EL (cell line): Measurements from ENCODE around the gene TMEM86B.
A peak's percentile ranks its signal among the peaks of the same experiment; 100 is the strongest.

ENCODE experiments used
- DNase-seq: peaks from one replicate; pipeline ENCODE4 v3.0.0-alpha.2; 2016

The TMEM86B gene, protein sequence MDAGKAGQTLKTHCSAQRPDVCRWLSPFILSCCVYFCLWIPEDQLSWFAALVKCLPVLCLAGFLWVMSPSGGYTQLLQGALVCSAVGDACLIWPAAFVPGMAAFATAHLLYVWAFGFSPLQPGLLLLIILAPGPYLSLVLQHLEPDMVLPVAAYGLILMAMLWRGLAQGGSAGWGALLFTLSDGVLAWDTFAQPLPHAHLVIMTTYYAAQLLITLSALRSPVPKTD

DNA sequence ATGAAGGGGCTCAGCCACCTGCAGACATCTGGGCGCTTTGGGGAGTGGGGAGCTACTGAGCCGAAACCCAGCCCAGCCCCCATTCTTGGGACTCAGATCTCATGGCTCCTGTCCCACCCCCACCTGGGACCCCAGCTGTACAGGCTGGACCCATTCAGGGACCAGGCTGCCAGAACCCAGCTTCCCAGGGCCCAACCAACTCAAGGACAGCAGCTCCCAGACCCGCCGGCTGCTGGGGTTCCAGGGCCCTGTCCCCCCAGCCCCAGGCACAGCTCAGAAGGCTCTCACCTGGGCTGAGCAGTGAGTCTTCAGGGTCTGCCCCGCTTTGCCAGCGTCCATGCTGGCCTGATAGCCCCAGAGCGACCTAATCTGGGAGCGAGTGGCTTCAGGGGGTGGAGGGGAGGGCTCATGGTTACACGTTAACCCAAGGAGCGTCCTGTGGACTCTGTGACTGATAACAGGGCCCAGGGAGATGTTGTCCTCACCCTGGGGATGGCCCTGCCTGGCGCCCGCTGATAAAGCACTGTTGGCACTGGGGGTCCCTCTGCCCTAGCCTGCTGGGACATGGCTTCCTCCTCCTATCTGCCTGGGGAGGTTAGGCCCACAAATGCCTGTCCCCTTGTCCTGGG lies at the start of gene TMEM86B:
Gene TMEM86B, minus strand, starts transcription at position 361 of the 629 bp plus-strand sequence. Its CDS starts 22 bp downstream, at position 339.
- no peak for DNase-seq

DNA sequence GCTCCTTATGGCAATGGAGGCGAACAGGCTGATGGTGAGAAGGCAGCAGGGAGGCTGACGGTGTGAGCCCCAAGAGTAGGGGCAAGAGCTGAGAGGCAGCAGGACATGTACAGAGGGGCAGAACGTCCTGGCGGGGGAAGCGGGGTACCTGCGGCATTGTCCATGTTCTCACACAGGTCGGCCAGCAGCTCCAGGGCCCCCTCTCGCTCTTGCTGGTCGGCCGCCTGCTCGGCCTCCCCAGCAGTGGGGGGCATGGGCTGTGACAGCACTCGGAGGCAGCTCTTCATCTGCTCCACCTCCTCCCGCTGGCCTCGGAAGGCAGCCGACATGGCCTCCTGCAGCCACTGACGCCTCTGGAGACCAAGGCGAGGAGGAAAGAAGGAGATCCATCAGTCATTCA lies 48.9 kb upstream of the TMEM86B start:
- no peak for DNase-seq

DNA sequence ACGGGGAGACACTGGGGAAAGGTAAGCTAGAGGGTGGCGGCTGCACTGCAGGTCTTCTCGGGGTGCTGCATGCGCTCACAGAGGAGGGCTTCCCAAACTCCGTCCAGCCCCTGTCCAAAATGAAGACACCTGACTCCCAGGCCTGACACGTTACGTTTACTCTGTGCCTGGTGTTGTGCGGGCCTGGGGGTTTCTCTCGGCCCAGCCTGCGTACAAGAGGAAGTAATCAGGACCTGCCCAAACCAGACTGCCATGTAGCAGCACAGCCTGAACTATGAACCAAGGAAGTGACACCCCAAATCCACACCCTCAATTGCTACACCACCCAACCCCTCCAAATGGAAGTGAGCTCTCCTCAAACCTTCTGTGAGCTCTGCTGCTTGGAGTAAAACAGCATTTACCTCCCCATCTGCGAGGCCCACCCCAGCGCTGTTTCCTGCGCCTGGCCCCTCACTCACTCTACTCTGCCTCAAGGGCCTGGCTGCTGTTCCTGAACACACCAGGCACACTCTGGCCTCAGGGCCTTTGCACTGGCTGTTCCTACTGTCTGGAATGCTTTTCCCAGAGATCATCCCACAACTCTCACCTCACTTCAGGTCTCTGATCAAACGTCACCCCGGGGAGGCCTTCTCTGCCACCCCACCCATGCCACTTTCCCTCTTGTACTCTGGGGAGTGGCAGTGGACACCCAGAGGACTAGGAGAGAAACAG lies 48.3 kb upstream of the TMEM86B start:
- DNase-seq, result no peak

DNA sequence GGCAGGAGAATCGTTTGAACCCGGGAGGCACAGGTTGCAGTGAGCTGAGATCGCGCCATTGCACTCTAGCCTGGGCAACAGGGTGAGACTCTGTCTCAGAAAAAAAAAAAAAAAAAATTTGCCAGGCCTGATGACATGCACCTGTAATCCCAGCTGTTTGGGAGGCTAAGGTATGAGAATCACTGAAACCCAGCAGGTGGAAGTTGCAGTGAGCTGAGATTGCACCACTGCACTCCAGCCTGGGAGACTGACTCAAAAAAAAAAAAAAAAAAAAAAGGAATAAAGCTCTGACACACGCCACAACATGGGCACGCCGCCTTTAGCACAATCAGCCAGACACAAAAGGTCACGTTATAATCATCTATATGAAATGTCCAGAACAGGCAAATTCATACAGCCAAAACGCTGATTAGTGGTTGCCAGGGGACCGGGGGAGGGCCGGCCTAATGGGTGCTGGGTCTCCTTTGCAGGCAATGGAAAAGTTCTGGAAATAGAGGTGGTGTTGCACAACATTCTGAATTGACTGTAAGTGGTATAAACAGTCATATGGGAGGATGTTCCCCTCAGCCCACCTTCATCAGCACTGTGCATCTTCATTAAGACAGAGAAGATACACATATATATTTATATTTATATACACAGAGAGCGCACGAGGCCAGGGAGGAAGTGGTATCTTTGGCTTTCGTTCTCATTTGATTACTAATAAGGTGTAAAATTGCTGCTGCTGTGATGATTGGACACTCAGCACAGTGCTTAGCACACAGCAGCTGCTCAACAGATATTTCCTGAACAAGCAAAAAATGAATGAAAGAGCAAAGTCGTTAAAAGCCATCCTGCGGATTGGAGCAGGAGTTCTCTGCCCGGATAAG lies 47.5 kb upstream of the TMEM86B start:
- no peak for DNase-seq

DNA sequence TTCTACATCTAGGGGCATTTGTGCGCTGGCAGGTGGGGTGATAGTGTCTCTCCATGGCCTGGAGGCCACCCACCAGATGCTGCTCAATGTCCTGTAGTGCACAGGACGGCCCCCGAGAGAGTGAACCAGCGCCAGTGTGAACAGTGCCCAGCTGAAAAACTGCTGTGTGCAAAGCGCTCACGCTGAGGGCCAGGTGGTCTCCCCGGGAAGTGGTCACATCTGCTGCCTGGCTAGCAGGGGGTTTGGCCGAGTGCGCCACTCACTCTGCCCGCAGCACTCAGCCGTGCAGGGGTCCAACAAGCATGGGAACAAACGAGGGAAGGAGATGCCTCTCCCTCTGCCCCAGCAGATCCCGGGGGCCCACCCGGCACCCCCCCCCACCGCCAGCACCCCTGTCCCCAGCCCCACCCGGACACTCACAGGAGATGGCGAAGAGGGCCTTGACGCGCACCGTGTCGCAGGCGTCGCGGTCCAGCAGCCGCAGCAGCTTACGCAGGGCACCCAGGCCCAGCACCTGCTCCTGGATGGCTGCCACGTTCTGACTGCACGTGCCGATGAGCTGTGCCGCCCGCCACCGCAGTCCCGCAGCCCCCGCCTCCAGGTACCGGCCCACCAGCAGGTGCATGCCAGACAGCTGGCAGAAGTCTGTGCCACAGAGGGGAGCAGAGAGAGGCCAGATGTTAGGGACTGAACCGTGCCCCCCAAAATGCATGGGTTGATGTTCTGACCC lies 45.6 kb upstream of the TMEM86B start:
- no peak for DNase-seq

DNA sequence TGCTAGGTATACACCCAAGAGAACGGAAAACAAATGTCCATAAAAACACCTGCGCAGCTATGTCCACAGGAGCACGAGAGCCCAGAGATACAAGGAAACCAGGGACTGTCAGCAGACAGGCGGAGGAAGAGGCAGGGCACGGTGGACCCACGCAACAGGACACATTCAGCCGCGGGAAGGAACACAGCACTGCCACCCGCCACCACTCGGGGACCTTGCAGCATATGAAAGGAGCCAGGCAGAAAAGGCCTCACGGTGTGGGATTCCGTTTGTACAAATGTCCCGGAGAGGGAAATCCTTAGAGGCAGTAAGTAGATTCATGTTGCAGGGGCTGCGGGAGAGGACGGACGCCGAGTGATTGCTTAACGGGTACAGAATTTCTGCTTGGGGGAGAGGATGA lies 43.6 kb upstream of the TMEM86B start:
- no peak for DNase-seq

DNA sequence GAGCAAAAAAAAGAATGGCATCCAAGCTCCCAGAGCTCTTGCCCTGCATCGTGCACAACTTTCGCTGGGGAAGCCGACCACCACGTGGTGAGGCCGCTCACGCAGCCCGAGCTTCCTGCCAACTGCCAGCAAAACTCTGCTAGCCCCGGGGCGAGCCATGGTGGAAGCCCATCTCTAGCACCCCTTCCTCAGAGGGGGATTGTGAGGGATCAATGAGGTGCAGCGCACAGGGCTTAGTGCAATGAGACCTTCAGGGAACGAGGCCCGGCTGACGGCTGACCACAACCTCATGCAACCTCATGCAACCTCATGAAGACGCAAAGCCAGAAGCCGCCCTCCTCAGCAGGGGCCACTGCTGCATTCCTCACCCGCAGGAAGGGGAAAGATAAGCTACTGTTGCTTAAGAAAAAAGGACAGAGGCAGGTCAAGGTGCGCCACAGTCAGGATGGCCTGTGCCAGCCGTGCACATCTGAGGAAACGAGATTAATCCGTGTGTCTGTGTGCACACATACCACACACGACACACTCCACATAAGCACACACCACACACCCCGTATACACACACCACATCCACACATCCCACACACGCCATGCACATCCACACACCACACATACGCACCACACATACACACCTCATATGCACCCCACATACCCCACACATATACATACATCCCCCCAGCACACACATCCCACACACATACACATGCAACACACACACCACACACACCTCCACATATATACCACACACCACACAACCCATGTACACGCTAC lies 41.8 kb upstream of the TMEM86B start:
- no peak for DNase-seq

DNA sequence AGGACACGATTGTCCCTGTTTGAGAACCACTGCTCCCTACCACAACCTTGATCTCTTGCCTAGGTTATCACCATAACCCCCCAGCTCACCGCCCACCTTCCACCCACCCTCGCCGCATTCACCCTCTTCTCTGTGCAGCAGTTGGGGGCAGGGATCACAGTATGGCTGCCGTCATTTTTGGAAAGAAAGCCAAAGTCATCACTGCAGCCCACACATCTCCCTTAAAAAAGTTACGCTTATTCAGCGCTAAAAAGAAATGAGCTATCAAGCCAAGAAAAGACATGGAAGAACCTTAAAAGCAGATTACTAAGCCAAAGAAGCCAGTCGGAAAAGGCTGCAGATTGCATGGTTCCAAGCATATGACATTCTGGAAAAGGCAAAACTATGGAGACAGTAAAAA lies 40.7 kb upstream of the TMEM86B start:
- no peak for DNase-seq

DNA sequence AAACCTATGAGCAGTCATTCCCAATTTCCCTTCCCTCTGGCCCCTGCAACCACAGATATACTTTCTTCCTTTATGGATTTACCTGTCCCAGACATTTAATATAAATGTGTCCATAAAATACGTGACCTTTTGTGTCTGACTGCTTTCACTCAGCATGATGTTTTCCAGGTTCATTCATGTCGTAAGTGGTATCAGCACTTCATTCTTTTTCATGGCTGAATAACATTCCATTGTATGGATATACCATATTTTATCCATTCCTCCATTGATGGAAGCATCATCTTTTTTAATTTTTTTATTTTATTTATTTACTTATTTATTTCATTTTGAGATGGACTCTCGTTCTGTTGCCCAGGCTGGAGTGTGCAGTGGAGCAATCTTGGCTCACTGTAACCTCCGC lies 38.3 kb upstream of the TMEM86B start:
- DNase-seq, result no peak

DNA sequence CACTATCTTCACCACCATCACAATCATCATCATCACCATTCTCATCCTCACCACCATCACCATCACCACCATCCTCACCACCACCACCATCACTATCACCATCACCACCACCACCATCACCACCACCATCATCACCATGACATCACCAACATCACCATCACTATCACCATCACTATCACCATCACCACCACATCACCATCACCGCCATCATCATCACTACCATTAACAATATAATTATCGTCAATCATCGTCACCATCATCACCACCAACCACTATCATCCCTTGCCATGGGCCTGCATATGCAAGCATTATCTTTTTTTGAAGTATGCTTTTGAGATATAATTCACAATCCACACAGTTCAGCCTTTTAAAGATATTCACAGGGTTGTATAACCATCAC lies 37.8 kb upstream of the TMEM86B start:
- no peak for DNase-seq

DNA sequence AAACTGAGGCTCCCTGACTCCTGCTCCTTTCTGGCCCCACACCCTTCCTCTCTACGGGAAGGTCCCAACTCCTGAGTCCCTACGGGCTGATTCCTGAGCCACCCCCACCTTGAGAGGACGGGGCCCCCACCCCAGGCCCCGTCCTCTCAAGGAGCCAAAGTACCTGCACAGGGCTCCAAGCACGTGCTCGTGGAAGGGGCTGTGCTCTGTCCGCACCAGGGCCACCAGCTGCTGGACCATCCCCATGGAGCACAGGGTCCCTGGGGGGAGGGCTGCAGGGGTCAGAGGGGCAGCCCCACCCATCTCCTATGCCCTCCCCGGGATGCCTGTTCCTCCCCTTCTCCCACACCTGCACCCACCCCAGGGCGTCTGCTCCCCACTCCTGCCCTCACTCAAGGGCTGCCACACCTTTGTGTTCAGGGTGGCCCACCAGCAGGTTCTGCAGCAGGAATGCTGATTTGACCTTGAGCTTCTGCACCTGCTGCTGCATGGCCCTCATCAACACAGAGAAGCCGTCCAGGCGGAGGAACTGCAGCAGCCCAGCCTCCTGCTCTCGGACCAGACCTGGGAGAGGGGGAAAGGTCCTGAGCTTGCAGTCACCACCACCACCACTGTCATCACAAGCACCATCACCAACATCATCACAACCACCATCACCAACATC lies 37.3 kb upstream of the TMEM86B start:
- no peak for DNase-seq

DNA sequence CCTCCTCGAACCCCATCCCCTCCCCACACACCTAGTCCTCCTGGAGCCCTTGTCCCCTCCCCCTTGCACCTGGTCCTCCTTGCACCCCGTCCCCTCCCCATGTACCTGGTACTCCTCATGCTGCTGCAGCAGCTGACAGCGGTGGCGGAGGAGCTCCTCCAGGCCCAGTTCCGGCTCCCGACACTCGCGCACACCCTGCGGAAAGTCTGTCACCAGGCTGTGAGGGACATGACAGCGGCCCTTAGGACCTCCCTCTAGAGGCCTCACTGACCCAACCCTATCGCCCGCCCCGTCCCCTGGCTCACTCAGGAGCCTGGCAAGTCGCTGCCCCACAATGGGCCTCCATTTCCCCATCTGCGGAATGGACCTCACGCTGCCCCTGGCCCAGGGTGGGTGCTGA lies 36.6 kb upstream of the TMEM86B start:
- DNase-seq, result no peak

DNA sequence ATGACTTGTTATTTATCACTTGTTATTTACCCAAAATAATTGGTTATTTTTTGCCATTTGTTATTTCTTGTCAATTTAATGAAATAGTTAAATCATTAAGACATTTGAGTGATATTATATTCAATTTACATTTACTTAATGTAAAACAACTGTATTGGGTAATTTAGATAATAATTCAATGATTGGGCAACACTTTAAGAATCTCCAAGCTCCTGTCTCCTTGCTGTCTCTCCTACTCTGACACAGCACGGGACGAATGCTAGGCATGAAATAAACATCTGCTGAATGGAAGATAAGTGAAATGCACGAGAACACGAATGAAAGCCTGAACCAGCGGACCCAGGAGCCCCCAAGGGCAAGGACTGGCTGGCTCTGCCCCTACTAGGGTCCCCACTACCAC lies 36.0 kb upstream of the TMEM86B start:
- DNase-seq, result no peak

DNA sequence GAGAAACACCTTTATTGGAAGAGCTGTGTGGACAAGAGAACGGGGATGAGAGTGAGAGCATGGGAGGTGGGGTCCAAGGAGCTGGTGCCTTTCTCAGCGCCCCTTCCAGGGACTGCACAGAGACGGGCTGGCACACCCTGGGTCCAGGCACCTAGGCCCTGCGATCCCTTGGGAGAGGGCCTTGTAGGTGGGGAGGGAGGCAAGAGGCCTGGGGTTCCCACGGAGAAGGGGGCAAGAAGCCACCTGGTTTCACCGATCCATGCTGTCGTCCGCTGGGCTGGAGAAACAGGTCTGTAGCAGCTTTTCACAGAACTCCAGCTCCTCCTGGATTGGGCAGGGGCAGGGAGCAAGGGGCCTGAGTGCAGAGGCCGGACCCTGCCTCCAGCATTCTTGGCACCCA lies 33.8 kb upstream of the TMEM86B start:
- DNase-seq, result no peak

DNA sequence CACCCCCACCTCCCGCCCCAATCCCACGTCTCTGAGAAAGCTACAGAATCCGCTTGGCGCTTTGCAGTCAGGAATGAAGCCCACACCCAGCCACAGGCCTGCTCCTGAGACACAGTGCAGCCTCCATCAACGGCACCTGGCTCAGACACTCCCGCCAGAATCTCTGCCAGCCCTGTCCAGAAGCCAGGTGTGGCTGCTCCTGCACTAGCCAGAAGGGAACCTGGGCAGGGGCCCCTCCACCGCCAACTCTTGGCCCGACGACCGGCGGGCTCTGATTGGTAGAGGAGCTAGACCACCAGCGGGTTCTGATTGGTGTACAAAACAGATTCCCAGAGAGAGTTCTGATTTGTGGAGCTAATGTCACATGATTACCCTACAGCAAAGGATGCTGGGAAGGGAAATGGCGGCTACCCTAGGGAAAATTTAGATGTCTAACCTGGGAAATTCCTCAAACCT lies 33.1 kb upstream of the TMEM86B start:
- DNase-seq, result no peak

DNA sequence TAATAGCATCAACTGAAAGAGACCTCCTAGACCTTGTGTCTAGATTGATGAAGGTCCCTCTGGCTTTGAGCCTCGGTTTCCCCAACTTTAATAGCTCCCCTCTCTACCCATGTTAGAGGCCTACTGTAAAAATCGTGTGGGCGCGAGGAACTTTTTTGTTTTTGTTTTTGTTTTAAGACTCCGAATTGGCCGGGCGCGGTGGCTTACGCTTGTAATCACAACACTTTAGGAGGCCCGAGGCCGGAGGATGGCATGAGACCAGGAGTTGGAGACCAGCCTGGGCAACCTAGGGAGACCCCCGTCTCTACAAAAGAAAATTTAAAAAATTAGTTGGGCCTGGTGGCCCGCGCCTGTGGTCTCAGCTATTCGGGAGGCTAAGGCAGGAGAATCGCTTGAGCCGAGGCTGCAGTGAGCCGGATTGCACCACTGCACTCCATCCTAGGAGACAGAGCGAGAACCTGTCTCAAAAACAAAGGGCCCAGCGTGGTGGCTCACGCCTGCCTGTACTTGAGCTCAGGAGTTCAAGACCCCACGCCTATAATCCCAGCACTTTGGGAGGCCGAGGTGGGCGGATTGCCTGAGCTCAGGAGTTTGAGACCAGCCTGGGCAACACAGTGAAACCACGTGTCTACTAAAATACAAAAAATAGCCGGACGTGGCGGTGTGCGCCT lies 31.1 kb upstream of the TMEM86B start:
- no peak for DNase-seq

DNA sequence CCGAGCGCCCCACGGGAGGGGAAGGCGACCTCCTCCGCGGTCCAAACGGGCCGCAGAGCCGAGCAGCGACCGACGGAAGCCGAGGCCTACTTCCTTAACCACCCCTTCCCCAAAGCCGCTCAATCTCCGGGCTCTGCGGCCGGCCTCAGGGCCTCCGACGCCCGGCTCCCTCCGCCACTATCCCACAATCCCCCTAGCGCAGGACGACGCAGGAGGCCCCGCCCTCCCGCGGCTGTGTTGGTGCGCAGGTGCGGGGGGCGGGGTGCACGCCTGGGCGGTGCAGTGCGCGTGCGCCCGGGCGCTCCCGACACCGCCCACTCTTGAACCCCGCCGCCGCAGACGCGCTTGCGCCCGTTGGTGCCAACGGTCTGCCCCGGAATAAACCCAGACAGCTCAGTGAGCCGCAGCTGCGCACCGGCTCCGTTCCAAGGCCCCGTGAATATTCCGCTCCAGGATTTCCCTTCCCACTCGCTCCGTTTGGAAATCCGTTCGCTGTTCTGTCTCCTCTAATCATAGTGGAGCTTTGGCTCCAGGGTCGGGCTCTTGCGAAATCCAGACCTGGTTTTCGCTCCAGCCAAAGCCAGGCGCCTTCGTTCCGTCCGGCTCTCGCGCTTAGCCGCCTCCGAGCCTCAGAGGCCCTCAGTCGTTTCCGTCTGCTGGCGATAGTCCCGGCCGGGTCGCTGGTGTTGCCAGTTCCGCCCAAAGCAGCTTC lies 30.4 kb upstream of the TMEM86B start, which contains the start of gene PPP6R1:
Gene PPP6R1, minus strand, starts transcription at position 190 of the 712 bp plus-strand sequence. CDS start 11,914 bp downstream, outside the sequence.
- DNase-seq, result peak; percentile 100

DNA sequence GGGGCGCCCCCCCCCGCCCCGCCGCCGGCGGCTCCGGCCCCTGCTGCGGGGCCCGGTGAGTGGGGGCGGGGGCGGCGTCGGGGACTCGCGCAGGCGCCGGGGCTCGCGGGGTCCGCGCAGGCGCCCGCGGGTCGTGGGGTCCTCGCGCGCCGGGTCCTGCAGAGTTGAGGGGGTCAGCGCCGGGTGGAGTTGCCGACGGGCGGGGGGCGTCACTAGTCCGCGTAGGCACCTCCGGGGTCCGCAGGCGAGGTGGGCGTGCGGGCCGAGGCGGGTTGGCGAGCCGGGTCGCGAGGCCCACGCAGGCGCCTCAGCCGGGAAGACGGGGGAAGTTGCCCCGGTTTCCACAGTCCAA lies 29.9 kb upstream of the TMEM86B start:
- no peak for DNase-seq

DNA sequence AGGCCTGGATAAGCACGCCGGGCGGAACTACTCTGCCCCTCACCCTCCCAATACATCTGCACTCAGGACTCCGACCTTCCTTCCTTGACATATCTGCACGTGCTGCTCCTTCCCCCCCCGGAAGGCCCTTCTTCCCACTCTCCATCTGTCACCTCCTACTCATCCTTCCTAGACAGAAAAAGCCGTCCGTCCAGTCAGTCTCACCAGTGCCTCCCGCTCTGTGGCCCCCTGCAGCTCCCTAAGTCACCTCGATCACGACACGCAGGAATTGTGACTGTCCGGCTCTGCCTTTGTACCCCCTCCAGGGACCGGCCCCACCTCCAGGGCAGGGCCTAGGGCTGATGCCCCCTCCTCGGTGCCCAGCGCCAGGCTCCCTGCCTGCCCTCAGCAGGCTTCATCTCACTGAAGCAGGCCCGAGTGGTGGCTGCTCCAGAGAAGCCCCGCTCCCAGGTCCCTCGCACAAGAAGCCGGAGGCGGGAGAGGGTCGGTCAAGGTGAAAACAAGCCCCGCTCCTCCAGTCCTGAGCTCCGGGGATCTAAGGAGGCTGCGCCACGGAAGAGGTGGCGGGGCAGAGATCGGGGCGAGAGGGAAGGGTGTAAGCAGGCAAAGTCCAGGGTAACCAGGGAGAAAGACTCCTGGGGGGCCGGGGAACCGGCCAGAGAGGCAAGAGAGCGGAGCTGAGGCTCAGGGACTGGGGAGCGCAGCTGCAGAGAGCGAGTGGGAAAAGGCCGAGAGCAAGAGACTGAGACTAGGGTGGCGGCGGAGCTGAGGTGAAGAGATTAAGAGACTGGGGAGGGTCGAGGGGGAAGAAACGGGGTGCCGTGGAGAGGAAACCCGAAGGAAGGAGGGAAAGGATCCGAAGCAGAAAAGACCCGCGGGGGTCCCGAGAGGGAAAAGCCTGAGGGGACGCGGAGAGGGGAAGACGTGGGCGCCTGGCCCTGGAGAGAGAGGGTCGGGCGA lies 29.2 kb upstream of the TMEM86B start:
- DNase-seq, result peak; percentile 44
